NCI-H345 (cell line): ENCODE data around the gene LMX1A.
A peak's percentile ranks its signal among the peaks of the same experiment; 100 is the strongest.

Source experiments
- DNase-seq: peaks from one replicate; lab custom pipeline; 2025; lab: John Stamatoyannopoulos, UW

LMX1A gene

DNA sequence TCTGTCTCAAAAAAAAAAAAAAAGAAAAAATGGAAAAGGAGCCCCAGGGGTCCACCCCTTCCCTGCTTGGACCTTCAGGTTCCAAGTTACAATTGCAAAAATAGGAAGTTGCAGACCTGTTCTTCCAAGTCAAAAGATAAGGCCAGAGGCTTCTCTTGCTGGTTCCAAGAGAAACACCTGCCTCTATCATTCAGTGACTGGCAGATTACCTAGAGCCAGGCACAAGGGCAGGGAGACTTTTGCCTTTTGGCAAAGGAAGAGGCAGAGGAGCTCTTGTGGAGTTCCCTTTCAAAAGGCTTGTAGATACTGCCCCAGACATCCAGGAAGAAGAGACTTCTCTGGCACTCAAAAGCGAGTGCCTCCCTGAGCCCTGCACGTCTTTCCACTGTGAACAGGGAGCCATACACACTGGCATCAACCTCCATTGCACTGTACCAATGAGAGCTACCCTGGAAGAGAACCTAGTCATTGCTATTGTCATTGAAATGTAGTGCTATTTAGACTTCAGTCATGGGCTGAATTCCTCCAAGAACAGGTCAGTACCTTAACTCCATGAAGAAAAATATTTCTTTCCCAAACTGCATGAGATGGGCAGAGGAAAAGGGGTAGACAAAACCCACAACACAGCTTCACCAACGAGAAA is 91.2 kb downstream of the LMX1A start:
- no peak for DNase-seq

DNA sequence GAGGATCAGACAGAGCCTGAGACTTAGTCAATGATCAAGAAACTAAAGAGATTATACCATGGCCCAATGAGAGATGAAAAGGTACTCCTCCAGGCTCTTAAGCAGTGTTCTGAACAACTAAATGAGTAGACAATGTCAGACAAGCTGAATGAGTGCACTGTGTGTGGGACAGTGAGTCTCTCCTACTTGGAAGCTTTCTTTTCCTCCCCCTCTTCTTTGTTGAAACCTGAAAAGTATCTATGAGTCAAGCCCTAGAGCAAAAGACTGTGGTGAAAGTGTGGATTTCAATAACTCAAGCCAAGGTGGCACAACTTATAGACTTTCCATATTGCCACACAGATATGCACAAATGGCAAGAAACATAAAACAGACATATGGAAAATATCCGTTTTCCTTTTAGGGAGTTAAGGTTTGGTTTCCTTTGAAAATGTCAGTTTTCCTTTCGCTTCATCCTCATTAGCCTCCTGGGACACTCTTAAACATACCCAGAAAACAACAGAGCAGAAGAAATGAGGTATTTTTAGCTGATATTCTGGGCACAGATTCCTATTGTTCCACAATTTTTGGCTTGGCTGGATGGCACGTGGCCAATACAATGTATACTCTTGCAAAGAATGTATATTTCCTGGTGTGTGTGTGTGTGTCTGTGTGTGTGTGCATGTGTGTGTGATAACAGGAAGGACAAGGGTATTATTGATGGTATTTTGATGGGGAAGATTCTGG is 96.6 kb downstream of the LMX1A start:
- no peak for DNase-seq

DNA sequence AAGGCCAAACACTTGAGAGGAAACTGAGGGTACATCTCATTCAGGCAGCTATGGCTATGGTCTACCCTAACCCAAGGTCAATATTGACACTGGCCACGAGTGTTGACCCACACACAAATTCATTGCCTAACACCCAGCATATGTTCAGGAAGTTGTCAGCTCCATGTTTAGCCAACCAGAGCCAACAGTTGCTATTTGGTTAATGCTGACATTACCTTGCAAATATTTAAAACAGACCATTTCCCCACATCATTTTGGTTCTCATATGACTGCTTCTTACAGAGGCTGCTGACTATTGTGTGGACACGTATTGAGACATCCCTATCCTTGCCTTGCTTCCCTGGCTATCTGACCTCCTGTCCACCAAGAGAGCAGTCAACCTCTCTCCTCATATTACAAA is 97.3 kb downstream of the LMX1A start:
- no peak for DNase-seq

DNA sequence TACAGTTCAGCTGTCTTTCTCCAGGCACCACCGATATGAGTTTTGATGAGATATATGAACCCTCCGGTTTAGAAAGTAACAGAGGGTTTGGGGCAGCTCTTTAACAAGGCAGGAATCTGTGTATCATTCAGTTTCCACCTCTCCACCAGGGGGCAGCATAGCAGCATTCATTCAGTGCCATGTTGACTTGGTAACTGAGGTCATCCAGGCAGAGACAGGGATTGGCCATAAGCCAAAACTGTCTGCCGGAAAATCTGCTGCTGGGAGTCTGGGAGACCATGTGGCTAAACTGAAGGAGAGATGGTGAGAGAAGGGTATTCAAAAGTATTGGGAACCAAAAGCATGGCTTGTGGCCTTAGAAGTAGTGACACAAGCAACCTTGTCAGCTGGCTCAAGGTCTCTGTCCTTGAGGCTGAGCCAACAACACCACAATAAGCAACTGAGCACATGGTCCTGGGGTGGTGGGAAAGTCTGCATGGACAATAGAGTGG is 98.5 kb downstream of the LMX1A start:
- DNase-seq: peak; percentile 89

DNA sequence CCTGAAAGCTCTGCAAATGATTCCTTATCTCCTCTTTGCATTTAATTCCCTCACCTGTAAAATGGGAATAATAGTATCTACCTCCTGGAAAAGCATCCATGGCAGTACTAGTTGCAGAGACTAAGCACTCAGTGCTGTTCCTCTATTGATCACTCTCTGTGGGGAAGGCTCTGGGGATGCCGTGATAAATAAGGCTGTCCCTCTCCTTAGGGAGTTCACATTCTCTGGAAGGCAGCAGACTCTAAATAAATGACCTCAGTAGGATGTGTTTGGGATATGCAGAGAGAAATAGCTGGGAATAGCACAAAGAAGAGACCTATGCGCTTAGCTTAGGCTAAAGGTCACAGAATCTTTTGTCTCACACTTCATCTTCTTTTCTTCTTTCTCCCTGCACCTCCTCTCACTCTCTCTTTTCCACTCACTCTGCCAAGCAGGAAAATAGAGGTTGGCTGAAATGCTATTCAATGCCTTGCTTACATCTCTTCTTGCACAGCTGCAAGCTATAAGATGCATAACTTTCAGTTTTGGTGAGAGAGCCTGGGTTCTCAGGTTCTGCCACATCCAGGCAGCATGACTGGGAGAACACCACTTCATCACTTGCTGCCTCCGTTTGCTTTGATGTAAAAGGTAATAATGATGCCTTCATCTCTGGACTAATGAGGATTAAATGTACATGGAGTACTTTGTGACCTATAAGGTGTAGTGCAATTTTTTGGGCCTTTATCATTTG is 101.5 kb downstream of the LMX1A start:
- no peak for DNase-seq

DNA sequence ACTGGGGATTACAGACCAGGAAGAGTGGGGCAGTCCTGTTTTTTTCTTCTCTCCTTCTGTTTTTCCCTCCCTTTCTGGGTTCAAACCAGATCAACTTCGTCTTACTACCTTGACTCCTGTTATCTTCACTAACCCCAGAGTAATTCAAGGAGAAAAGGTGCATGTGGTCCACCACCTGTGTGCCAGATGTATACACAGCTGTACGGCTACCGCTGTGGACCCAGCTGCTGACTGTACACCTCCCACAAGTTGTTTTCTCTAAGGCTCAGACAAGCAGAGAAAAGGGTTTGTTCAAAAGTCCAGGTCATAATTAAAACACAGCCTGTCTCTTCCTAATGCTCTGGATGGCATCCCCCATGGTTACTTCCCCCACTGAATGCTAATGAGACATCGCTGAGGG is 102.1 kb downstream of the LMX1A start:
- DNase-seq: no peak

DNA sequence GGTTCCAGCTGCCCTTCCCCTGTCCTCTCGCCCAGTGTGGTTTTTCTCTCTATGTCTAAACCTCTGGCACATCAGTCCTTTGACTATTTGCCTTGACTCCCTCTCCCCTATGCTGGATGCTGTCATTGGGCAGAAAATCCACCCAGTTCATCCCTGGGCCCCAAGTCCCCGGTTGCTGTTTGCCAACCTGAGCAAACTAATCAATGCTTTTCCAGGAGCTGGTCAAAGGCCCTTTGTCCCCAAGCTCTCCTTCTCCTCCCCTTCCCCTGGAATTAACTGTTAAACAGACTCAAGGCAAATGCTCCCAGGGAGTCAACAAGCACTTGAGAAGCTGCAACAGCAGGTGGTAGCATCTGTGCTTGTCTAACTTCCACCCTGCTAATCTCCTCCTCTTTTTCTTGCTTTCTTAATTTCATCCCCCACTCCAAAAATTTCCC is 102.7 kb downstream of the LMX1A start:
- no peak for DNase-seq

DNA sequence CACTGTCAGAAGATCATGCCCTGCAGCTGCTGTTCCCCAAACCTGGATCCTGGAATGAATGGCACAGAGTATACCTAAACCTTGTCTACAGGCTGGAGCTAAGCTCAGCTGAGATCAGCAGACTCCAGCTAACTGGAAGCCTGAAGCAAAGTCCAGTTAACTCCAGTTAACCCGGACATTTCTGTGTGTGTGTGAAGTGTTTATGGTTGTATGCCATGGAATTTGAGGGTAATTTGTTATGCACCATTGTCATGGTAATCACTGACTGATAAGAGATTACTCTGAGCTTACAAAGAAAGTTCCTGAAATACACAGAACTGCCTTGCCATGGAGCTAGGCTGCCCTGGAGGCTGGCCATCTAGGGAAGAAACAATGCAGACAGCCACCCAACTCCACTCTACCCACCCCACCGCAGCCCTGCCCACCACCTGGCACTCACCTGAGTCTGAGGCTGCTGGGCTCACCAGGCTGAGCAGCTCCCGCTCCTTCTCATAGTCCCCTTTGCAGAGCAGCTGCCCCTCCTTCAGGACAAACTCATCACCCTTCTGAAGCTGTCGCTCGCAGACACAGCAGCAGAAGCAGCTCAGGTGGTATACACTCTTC is 107.4 kb downstream of the LMX1A start:
- no peak for DNase-seq

DNA sequence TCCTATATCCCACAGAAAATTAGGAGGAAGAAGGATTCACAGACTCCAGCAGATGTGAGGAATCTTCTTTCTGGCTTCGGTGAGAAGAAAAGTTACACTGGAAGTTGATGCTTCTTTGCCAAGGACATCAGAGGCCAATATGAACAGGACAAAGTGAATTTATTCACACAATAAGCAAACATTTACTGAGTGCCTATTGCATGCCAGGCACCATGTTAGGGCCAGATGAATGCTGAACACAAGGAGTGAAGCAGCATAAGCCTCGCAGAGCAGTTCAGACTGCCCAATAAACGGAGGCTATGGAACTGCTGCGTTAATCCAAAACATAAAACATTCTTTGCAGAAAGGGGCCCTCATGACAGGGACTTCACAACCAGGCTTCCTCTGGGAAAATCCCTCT is 114.6 kb downstream of the LMX1A start:
- DNase-seq: no peak

DNA sequence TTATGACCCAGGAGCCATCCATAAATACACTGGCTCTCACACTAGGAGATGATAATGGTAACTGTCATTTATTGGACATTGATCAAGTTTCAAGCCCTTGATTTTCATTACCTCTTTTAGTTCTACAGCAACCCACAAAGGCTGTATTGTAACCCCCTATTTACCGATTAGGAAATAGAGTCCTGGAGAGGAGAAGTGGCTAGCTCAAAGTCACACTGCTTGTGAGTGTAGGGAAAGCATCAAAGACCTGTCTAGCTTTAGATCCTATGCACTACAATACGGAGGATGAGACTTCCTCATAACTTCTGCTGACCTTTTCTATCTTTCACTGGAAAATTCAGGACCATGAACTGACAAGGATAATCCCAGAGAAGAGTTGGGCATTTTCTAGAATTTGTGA is 115.2 kb downstream of the LMX1A start:
- no peak for DNase-seq

DNA sequence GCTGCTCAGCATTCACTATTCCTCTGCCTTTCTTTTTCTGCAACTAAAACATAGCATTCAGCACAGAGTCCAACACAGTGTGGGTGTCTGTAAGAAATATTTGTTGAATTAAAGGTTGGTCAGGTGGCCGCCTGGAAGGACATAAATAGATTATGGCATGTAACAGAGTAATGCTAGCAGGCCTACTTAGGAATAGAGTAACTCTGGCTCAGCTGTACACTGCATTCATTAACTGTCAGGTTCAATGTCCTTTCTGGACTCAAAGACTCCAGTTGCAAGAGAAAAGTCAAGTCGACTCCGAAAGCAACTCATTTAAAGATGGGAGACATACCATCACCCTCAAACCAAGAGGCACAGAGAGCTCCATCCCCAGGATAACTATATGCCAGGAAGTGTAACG is 116.0 kb downstream of the LMX1A start:
- DNase-seq: no peak

DNA sequence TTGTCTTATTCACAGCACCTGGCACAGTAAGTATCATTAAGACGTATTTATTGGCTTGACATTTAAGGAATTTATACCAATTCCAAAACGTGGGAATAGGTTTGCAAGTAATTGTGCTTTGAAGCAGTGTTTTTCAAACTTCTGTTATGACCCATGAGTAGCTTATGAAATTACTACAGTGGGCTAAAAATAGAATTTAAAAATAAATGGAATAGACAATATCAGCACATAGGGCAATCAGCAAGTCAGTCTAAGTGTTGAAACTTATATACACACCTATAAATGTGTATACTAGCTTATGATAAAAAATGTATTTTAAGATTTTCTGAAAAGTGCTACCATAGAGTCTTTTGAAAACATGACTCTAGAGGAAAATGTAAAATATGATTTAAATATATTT is 116.6 kb downstream of the LMX1A start:
- no peak for DNase-seq

DNA sequence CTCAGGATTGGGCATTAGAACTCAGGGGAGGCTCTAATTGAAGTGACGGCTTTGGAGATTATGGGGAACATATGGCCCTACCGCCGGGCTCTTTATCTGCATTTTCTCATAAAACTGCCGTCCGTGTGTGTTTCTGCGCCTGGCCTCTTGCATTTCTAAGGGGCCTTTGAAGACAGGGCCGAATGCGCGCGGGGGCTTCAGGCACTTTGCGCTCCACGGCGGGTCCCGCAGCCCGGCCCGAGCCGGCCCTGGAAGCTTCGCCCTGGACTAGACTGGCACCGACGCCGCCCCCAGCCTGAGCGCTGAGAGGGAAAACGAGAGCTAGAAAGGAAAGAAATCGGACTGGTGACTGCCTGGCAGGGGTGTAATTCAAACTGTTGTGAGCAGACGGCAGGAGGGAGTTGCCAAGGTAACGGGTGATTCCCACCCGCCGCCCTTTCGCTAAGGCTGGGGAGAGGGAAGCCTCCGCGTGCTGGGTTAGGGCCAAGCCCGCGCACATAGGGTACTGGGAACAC is 120.7 kb downstream of the LMX1A start:
- peak; percentile 81 for DNase-seq

DNA sequence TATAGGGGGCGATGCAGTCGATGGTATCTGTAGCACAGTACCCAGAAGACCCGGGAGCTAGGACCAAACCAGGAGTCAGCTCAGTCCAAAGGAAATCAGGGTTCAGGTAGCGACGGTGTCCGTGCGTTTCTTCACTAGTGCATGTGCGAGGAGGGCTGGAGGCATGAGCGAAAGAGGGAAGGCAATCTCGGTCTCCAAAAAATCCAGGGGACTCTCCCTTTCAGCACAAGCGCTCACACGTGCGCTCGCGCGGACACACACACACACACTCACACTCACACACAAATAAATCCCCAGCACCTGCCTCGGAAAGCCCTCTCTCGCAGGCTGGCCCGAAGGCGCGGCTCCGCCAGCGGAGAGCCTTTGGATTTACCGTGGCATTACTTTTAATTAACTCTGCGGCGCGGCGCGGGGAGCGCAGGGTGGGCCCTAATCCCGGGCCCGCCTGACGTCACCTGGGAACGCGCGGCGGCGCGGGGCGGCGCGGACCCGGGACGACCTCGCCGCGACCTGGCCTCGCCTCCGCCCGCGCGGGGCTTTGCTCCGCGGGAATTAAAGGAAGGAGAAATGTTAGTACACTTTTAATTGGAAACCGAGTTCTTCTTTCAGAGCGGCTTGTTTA is 121.2 kb downstream of the LMX1A start:
- peak; percentile 46 for DNase-seq

DNA sequence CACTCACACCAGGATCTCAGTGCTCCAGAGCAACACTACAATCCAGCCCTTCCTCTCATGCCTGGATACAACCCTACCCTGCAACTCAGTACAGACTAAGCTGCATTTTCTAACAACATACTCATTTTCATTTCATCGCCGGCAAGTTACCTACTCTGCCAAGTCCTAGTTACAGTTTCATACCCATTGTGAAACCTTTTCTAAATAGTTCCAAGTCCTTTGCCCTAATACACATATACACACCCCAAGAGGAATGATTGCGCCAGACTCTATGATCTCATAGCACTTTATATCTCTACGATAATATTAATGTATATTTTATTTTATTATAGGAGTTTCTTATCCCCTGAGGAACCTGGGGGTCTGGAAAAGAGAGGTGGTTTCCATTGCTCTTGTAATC is 122.4 kb downstream of the LMX1A start:
- no peak for DNase-seq

DNA sequence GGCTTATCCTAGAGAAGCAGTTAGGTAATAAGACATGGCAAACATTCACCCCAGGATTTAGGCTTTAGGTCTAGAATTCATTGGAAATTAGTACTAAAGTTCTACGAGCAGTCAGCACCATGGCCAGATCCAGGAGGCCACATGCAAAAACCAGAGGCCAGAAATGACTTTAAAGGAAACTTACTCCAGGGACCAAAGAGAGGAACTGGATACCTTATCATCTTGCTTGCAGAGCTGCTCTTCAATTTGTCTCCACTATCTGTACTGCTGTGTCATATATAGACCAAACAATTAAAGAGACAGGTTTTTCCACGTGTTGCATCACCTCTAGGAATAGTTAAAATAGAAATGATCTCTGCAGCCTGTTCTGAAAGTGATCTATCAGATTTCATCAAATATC is 127.8 kb downstream of the LMX1A start:
- DNase-seq: no peak

DNA sequence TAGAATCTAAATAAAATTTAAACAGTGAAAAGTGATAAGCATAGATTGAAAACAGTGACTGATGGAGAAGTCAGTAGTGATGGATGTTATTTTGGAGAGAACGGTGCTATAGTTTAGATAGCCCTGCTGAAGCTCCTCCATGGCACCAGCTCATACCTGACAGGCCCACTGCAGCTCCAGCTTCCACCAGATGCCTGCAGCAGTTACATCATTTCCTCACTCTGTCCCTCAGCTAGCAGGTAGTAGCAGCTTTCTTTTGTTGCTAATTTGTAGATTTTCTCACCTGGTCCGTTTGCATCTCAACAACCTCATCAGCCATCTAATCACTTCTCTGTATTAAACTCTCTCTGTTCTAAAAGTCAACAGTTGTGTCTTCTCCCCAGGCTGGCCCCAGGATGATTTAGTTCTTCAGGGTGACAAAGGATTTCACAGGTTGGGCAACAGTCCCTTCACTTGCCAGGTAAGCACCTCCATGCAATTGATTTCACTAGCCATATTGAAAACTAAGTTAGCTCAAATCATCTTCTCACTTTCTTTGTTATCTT is 128.3 kb downstream of the LMX1A start:
- no peak for DNase-seq

DNA sequence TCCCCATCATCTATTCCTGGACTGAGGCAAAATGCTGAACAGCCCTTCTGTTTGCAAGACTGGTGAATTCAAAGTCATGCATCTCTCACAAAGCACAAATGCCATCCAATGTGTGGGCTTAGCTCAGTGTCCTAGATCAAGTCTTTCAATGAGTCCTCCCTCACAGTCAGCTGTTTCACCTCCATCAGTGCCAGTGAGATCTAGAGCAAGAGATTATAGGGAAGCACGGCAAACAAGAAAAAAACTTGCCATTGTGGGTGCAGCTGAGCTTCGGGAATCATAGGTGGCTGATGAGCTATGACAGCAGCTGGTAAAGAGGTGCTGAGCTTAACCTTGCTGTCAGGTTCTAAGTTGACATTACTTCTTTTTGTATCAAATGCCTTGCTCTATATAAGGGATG is 130.2 kb downstream of the LMX1A start:
- no peak for DNase-seq

DNA sequence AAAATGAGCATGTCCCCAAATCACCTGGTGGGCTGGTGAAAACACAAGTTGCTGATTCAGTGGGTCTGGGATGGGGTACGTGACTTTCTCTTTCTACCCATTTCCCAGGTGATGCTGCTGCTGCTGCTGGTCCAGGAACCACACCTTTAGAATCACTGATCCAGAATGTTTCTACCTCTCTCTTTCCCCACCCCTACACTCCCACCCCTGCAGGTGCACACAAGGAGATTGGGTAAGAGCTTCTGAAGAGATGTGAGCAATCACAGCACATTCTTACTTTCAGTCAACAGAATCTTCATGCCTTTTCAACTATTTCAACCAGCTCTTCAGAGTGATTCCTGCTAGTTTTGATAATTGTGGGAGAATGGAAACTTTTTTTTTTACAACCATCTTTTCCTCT is 130.9 kb downstream of the LMX1A start:
- no peak for DNase-seq

DNA sequence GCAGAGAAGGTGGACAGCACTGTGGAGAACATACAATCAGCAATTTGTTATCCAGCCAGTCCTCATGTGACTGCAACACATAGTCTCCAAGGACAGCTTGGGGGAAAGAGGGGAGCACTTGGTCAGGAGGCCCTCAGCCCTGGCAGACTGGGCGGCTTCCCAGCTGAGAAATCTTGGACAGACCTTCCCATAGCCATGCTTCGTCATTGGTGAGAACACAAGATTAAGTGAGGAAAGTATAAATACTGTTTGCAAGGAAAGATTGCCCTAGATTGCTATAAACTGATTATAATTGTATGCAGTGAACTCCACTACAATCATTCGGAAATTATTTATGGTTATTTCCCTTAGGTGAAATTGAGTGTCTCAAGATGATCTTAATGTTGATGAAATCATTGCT is 131.5 kb downstream of the LMX1A start:
- no peak for DNase-seq

DNA sequence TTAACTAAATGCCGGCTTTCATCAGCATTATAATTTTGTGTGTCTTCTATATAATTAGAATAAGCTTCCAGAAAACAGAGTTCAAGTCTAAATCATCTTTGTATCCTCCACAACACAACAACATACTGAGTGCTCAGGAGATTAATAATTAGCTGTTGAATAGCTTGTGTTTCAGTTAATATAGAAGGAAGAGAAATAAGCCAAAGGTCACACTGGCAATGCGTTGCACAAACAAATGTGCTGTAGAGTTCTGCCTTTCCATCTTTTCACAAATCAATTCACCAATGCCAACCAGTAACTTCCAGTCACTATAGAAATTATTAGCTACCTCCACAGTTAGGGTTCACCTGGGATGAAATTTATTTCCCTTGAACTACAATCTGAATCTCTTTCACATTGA is 132.0 kb downstream of the LMX1A start:
- DNase-seq: no peak

DNA sequence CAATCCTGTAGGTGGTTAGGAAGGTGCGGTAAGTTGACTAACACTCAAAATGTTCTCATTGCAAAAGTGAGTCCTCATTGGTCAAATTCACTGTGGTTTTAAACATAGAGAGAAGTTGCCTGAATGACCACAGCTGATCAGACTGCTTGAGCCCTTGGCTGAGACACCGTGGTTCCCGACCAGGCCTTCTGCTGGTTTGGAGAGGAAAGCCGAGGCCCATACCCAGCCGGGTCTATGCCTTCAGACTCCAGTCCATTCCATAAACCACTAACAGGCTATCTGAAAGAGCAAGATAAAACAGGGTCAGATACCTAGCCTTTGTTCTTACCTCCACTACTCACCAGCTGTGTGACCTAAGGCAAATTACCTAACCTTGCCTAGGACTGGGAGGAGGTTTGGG is 133.9 kb downstream of the LMX1A start:
- DNase-seq: no peak
